ENCODE data around the gene REV1.

The REV1 gene

GRCh38 chr2:99450199-99450598, 39.6 kb downstream of the REV1 start:
- H3K9me3 Mint-ChIP-seq, result no peaks in the 10 kb centered on the region
- no peaks in the 10 kb centered on the region for H3K27me3 Mint-ChIP-seq
- DNase-seq (ENCODE audit: low spot score in 2 of 2) (no peak), ATAC-seq (ENCODE audit: low read depth) (no peak)
- peaks cover 20% of the 10 kb centered on the region for H3K36me3 Mint-ChIP-seq
- H3K4me3 Mint-ChIP-seq, result no peak overlapping the region
- peaks cover 1% of the 10 kb centered on the region for H3K4me1 Mint-ChIP-seq
- H3K27ac Mint-ChIP-seq, result no peak overlapping the region

GRCh38 chr2:99448556-99448955, 41.3 kb downstream of the REV1 start:
- Mint-ChIP-seq H3K4me1 (peaks cover 4% of the 10 kb centered on the region), H3K9me3 (no peaks in the 10 kb centered on the region), H3K27ac (no peak overlapping the region), H3K4me3 (no peak overlapping the region), H3K27me3 (no peaks in the 10 kb centered on the region), H3K36me3 (peaks cover 14% of the 10 kb centered on the region)
- no peak for ATAC-seq (ENCODE audit: low read depth)
- no peak for DNase-seq (ENCODE audit: low spot score in 2 of 2)

GRCh38 chr2:99445065-99445464, 44.8 kb downstream of the REV1 start:
- peak overlapping the region; percentile 24 for H3K27ac Mint-ChIP-seq
- no peak overlapping the region for H3K4me3 Mint-ChIP-seq
- DNase-seq (ENCODE audit: low spot score in 2 of 2) (no peak), ATAC-seq (ENCODE audit: low read depth) (no peak)
- H3K36me3 Mint-ChIP-seq, result peaks cover 15% of the 10 kb centered on the region
- no peaks in the 10 kb centered on the region for H3K9me3 Mint-ChIP-seq
- H3K27me3 Mint-ChIP-seq, result no peaks in the 10 kb centered on the region
- H3K4me1 Mint-ChIP-seq, result peaks cover 4% of the 10 kb centered on the region

GRCh38 chr2:99444222-99444621, 45.6 kb downstream of the REV1 start:
- H3K27ac Mint-ChIP-seq, result no peak overlapping the region
- no peak overlapping the region for H3K4me3 Mint-ChIP-seq
- ATAC-seq (ENCODE audit: low read depth), result no peak
- no peaks in the 10 kb centered on the region for H3K27me3 Mint-ChIP-seq
- no peak for DNase-seq (ENCODE audit: low spot score in 2 of 2)
- H3K4me1 Mint-ChIP-seq, result peaks cover 4% of the 10 kb centered on the region
- peaks cover 15% of the 10 kb centered on the region for H3K36me3 Mint-ChIP-seq
- no peaks in the 10 kb centered on the region for H3K9me3 Mint-ChIP-seq

- Mint-ChIP-seq H3K36me3 (peaks cover 16% of the 10 kb centered on the region), H3K27me3 (no peaks in the 10 kb centered on the region), H3K4me1 (peaks cover 4% of the 10 kb centered on the region), H3K27ac (no peak overlapping the region), H3K4me3 (no peak overlapping the region), H3K9me3 (no peaks in the 10 kb centered on the region)
- ATAC-seq (ENCODE audit: low read depth) (no peak), DNase-seq (ENCODE audit: low spot score in 2 of 2) (no peak)
Measured at GRCh38 chr2:99442837-99443236, 47.0 kb downstream of the REV1 start.

- Mint-ChIP-seq H3K36me3 (peaks cover 12% of the 10 kb centered on the region), H3K9me3 (no peaks in the 10 kb centered on the region), H3K4me3 (no peak overlapping the region), H3K27me3 (no peaks in the 10 kb centered on the region), H3K4me1 (peaks cover 4% of the 10 kb centered on the region), H3K27ac (no peak overlapping the region)
- DNase-seq (ENCODE audit: low spot score in 2 of 2) (no peak), ATAC-seq (ENCODE audit: low read depth) (no peak)
Measured at GRCh38 chr2:99439971-99440505, 49.8 kb downstream of the REV1 start.

GRCh38 chr2:99436874-99437273, 52.9 kb downstream of the REV1 start:
- H3K27ac Mint-ChIP-seq, result no peak overlapping the region
- H3K27me3 Mint-ChIP-seq, result no peaks in the 10 kb centered on the region
- H3K4me1 Mint-ChIP-seq, result no peaks in the 10 kb centered on the region
- ATAC-seq (ENCODE audit: low read depth) (no peak), DNase-seq (ENCODE audit: low spot score in 2 of 2) (no peak)
- no peak overlapping the region for H3K4me3 Mint-ChIP-seq
- H3K36me3 Mint-ChIP-seq, result peaks cover 10% of the 10 kb centered on the region
- no peaks in the 10 kb centered on the region for H3K9me3 Mint-ChIP-seq

GRCh38 chr2:99433340-99433739, 56.5 kb downstream of the REV1 start:
- peaks cover 6% of the 10 kb centered on the region for H3K4me1 Mint-ChIP-seq
- no peak overlapping the region for H3K27ac Mint-ChIP-seq
- peaks cover 13% of the 10 kb centered on the region for H3K36me3 Mint-ChIP-seq

GRCh38 chr2:99431587-99432275, 58.1 kb downstream of the REV1 start:
- Mint-ChIP-seq H3K4me3 (no peak overlapping the region), H3K27ac (no peak overlapping the region), H3K27me3 (no peaks in the 10 kb centered on the region), H3K9me3 (no peaks in the 10 kb centered on the region), H3K4me1 (peaks cover 6% of the 10 kb centered on the region), H3K36me3 (peaks cover 18% of the 10 kb centered on the region)
- ATAC-seq (ENCODE audit: low read depth), result no peak
- no peak for DNase-seq (ENCODE audit: low spot score in 2 of 2)

More at GRCh38 chr2:99433340-99433739, 56.5 kb downstream of the REV1 start:
- no peaks in the 10 kb centered on the region for H3K9me3 Mint-ChIP-seq
- ATAC-seq (ENCODE audit: low read depth) (no peak), DNase-seq (ENCODE audit: low spot score in 2 of 2) (no peak)
- no peaks in the 10 kb centered on the region for H3K27me3 Mint-ChIP-seq
- H3K4me3 Mint-ChIP-seq, result no peak overlapping the region

- Mint-ChIP-seq H3K36me3 (peaks cover 18% of the 10 kb centered on the region), H3K27me3 (no peaks in the 10 kb centered on the region), H3K4me3 (no peak overlapping the region), H3K27ac (peak overlapping the region; percentile 19), H3K4me1 (peaks cover 6% of the 10 kb centered on the region), H3K9me3 (no peaks in the 10 kb centered on the region)
- ATAC-seq (ENCODE audit: low read depth) (no peak), DNase-seq (ENCODE audit: low spot score in 2 of 2) (no peak)
Measured at GRCh38 chr2:99430614-99431291, 59.1 kb downstream of the REV1 start.

- H3K27ac Mint-ChIP-seq, result no peak overlapping the region
- H3K27me3 Mint-ChIP-seq, result no peaks in the 10 kb centered on the region
- no peak for ATAC-seq (ENCODE audit: low read depth)
- no peaks in the 10 kb centered on the region for H3K9me3 Mint-ChIP-seq
- H3K4me3 Mint-ChIP-seq, result no peak overlapping the region
- H3K4me1 Mint-ChIP-seq, result no peaks in the 10 kb centered on the region
- peaks cover 24% of the 10 kb centered on the region for H3K36me3 Mint-ChIP-seq
- DNase-seq (ENCODE audit: low spot score in 2 of 2), result no peak
Measured at GRCh38 chr2:99425022-99425421, 64.8 kb downstream of the REV1 start.

- no peak for DNase-seq (ENCODE audit: low spot score in 2 of 2)
- no peak overlapping the region for H3K4me3 Mint-ChIP-seq
- H3K27me3 Mint-ChIP-seq, result no peaks in the 10 kb centered on the region
- peaks cover 27% of the 10 kb centered on the region for H3K36me3 Mint-ChIP-seq
- H3K9me3 Mint-ChIP-seq, result no peaks in the 10 kb centered on the region
- no peak overlapping the region for H3K27ac Mint-ChIP-seq
- no peaks in the 10 kb centered on the region for H3K4me1 Mint-ChIP-seq
- no peak for ATAC-seq (ENCODE audit: low read depth)
Measured at GRCh38 chr2:99424371-99424770, 65.4 kb downstream of the REV1 start.

- H3K4me3 Mint-ChIP-seq, result no peak overlapping the region
- H3K9me3 Mint-ChIP-seq, result no peaks in the 10 kb centered on the region
- no peaks in the 10 kb centered on the region for H3K4me1 Mint-ChIP-seq
- H3K36me3 Mint-ChIP-seq, result peaks cover 27% of the 10 kb centered on the region
- H3K27me3 Mint-ChIP-seq, result no peaks in the 10 kb centered on the region
- DNase-seq (ENCODE audit: low spot score in 2 of 2) (no peak), ATAC-seq (ENCODE audit: low read depth) (no peak)
- H3K27ac Mint-ChIP-seq, result no peak overlapping the region
Measured at GRCh38 chr2:99422599-99422998, 67.2 kb downstream of the REV1 start.

- Mint-ChIP-seq H3K27me3 (no peaks in the 10 kb centered on the region), H3K9me3 (no peaks in the 10 kb centered on the region), H3K27ac (no peak overlapping the region), H3K4me3 (no peak overlapping the region), H3K4me1 (no peaks in the 10 kb centered on the region), H3K36me3 (peaks cover 26% of the 10 kb centered on the region)
- ATAC-seq (ENCODE audit: low read depth), result no peak
- no peak for DNase-seq (ENCODE audit: low spot score in 2 of 2)
Measured at GRCh38 chr2:99421469-99421868, 68.3 kb downstream of the REV1 start.

Data from memory B cell (primary cell).